GM10266 (cell line): ENCODE data around the gene SPECC1.
"Not testable (repeated sequence)": the region's sequence is repeated elsewhere in the genome, so short reads cannot be mapped to it uniquely, and the experiment has no call there.

Experiments used
- DNase-seq: peaks from one replicate; pipeline ENCODE4 v3.0.0; 2012; ENCODE audit errors: extremely low spot score
- TF ChIP-seq, protein P1 (sequence below): IDR thresholded peaks from 2 replicates; pipeline ENCODE4 v1.5.1; 2012; ENCODE audit warnings: mild to moderate bottlenecking, low read depth; ENCODE audit not compliant: control insufficient read depth, insufficient read depth; ENCODE audit errors: missing control alignments

SPECC1 gene

DNA sequence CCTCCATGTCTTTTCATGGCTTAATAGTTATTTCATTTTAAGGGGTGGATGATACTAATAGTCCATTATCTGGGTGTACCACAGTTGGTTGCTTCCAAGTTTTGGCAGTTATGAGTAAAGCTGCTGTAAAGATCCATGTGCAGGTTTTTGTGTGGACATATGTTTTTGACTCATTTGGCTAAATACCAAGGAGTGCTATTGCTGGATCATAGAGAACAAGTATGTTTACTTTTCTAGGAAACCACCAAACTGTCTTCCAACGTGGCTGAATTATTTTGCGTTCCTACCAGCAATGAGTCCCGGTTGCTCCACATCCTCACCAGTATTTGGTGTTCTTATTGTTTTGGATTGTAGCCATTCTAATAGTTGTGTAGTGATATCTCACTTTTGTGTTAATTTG lies 181.9 kb downstream of the SPECC1 start:
- DNase-seq, result no peak
- TF ChIP-seq, protein P1, sequence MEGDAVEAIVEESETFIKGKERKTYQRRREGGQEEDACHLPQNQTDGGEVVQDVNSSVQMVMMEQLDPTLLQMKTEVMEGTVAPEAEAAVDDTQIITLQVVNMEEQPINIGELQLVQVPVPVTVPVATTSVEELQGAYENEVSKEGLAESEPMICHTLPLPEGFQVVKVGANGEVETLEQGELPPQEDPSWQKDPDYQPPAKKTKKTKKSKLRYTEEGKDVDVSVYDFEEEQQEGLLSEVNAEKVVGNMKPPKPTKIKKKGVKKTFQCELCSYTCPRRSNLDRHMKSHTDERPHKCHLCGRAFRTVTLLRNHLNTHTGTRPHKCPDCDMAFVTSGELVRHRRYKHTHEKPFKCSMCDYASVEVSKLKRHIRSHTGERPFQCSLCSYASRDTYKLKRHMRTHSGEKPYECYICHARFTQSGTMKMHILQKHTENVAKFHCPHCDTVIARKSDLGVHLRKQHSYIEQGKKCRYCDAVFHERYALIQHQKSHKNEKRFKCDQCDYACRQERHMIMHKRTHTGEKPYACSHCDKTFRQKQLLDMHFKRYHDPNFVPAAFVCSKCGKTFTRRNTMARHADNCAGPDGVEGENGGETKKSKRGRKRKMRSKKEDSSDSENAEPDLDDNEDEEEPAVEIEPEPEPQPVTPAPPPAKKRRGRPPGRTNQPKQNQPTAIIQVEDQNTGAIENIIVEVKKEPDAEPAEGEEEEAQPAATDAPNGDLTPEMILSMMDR, result no peak

GRCh38 chr17:20196286-20196685 lies 187.1 kb downstream of the SPECC1 start:
- not testable (repeated sequence) for DNase-seq

DNA sequence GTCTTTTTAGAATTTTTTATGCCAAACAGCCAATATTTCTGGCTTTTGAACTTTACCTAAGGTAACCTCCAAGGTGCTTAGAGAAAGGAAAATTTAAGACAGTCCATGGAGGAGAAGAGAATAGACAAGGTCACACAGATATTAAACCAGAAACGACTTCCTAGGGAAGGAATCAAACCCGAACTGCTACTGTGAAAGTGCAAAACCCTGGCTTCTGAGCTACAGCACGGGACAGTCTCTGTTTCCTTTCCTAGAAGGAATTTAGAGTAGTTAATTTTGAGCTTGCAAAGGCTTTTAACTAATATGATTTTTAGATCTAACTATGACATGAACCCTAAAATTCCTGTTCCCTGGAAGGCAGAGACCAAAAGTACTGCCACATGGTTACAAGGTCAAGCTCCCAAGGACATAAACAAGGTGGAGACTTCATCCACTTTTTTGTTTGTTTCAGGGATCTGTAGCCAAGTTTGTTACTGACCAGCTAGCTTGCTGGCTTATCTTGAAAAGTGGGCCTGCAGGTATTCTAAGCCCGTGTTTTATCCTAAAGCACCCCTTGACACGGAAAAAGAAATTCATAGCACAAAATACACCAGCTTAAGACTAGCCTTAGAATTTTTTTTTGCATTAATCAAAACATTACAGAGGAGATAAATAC lies 188.2 kb downstream of the SPECC1 start:
- TF ChIP-seq, protein P1, result no peak
- no peak for DNase-seq

DNA sequence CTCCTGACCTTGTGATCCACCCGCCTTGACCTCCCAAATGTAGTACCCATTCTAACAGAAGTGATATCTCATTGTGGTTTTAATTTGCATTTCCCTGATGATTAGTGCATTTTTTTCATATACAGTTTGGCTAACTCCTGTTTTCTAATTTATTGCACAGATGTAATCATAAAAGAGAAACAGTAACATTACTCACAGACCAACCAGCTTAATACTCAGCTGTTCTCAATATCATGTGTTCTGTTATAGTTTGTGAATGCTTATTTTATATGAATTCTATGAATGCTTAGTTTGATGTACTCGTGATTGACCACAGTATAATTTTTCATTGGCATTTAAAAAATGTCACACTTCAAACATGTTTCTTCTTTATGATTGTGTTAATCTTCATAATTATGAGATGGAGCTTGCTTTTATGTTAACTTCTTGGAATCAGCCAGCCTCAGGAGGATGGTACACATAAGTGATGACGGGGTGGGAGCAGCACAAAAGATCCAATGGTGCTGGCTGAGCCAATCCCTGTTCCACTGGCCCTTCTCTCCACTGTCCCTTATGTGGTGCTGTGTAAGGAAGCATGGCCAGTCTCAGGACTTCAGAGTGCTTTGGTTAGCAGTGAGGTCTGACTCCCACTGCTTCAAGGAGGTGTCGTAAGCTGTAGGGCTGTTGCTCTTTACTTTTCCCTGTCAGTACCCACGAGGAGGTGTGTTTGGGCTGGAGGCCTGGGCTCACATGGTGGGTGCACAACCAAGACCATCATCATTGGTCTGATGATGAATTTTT lies 191.0 kb downstream of the SPECC1 start:
- TF ChIP-seq, protein P1, result no peak
- no peak for DNase-seq

DNA sequence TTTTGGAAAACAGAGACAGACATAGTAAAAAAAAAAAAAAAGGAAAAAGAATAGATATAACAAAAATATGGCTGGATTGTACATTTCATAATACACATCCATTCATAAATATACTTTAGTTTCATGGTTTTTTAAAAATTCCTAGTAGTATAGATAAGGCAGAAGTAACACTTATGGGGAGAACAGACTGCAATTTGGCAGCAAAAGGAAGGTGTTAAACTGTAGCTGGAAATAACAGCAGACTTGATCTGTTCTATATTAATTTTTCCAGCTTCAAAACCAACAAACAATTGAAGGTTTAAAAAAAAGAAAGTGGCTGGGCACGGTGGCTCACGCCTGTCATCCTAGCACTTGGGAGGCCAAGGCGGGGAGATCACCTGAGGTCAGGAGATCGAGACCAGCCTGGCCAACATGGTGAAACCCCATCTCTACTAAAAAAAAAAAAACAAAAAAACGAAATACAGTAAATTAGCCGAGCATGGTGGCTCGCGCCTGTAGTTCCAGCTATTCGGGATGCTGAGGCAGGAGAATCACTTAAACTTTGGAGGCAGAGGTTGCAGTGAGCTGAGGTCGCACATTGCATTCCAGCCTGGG lies 191.8 kb downstream of the SPECC1 start:
- no peak for DNase-seq
- TF ChIP-seq, protein P1, result no peak

GRCh38 chr17:20202141-20202621 lies 193.0 kb downstream of the SPECC1 start:
- TF ChIP-seq, protein P1, result no peak
- DNase-seq, result no peak

DNA sequence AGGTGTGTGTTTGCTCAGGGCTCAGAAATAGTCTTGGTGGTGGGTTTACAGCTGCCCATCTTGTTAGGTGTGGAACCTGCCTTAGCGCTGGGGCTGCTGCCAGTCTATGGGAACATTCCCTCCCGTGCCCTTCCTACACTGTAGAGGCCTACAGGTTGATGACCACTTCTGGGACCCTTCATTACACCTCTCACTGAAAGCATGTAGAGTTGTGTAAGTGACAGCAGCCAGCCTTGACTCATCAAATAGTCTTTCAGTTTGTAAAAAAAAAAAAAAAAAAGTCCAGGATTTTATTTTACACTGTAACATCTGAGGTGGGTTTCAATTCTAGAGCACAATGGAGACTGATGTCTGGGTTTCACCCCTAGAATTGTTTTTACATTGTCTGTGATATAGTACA lies 193.9 kb downstream of the SPECC1 start:
- TF ChIP-seq, protein P1, result no peak
- DNase-seq, result no peak
